Mammary epithelial cell (primary cell): ENCODE results near the gene NELFB.

Source experiments
- CTCF ChIP-seq, 2 donors: IDR thresholded peaks in 1 of 2; conservative IDR thresholded peaks in 1 of 2; 2 replicates each; pipeline ENCODE4 v1.5.1; 2011 to 2012; ENCODE audit warnings: inconsistent platforms in 2 of 2, low read length in 2 of 2, mild to moderate bottlenecking in 2 of 2, control low read depth in 1 of 2, low read depth in 1 of 2; ENCODE audit not compliant: insufficient read depth in 1 of 2; ENCODE audit errors: extremely low read depth in 1 of 2
- EZH2 ChIP-seq: IDR thresholded peaks from 2 replicates; pipeline ENCODE4 v1.6.1; 2012; ENCODE audit warnings: low read length, inconsistent platforms, borderline replicate concordance

GRCh38 chr9:137313956-137314560 lies 58.9 kb downstream of the NELFB start:
- TF ChIP-seq CTCF (conservative IDR thresholded peaks at IDR 0.05 in 1 of 2, IDR thresholded peaks at IDR 0.05 in 1 of 2; ENCODE audit: extremely low read depth in 1 of 2, insufficient read depth in 1 of 2, low read depth in 1 of 2, low read length in 2 of 2): no peak
- no peak for TF ChIP-seq EZH2
